SK-N-SH treated with all-trans-retinoic acid at 6 μM for 48 hours (cell line): ENCODE results near the gene PHACTR4.

Experiments used
- ATAC-seq: fragments of 200-7000 bp; cut with Tn5 transposase; 3 replicates; pipeline ENCODE4 v1.9.1; 2020; ENCODE audit warnings: mild to moderate bottlenecking, moderate library complexity
- ARNTL ChIP-seq: fragments of 450-650 bp; formaldehyde crosslinking; IDR thresholded peaks from 2 replicates; pipeline ENCODE4 v1.5.0; 2020; ENCODE audit warnings: low read depth, mild to moderate bottlenecking, moderate library complexity, borderline replicate concordance
- BACH2 ChIP-seq: fragments of 250-450 bp; sonication (Bioruptor Pico); IDR thresholded peaks from 2 replicates; pipeline ENCODE4 v1.9.0; 2021; ENCODE audit warnings: mild to moderate bottlenecking, borderline replicate concordance
- CREB5 ChIP-seq: fragments of 250-450 bp; sonication (Bioruptor Pico); IDR thresholded peaks from 2 replicates; pipeline ENCODE4 v1.5.1; 2020; ENCODE audit warnings: low read depth, mild to moderate bottlenecking, moderate library complexity
- CSDC2 ChIP-seq: fragments of 250-450 bp; sonication (Bioruptor Pico); IDR thresholded peaks from 2 replicates; pipeline ENCODE4 v1.5.0; 2020; ENCODE audit warnings: mild to moderate bottlenecking, moderate library complexity
- CSRNP3 ChIP-seq: fragments of 250-450 bp; sonication (Bioruptor Pico); IDR thresholded peaks from 2 replicates; pipeline ENCODE4 v1.5.1; 2021; ENCODE audit warnings: mild to moderate bottlenecking, moderate library complexity
- ESRRG ChIP-seq: fragments of 250-450 bp; sonication (Bioruptor Pico); IDR thresholded peaks from 2 replicates; pipeline ENCODE4 v1.6.1; 2021; ENCODE audit warnings: mild to moderate bottlenecking
- GLIS3 ChIP-seq: fragments of 250-450 bp; sonication (Bioruptor Pico); IDR thresholded peaks from 2 replicates; pipeline ENCODE4 v1.5.0; 2020; ENCODE audit warnings: mild to moderate bottlenecking, moderate library complexity
- ISL1 ChIP-seq: fragments of 250-450 bp; sonication (Bioruptor Pico); IDR thresholded peaks from 2 replicates; pipeline ENCODE4 v2.1.2; 2022; ENCODE audit warnings: mild to moderate bottlenecking, moderate library complexity
- OSR1 ChIP-seq: fragments of 250-450 bp; sonication (Bioruptor Pico); IDR thresholded peaks from 2 replicates; pipeline ENCODE4 v1.8.0; 2022; ENCODE audit warnings: moderate library complexity, mild to moderate bottlenecking, inconsistent platforms
- PATZ1 ChIP-seq: fragments of 250-450 bp; sonication (Bioruptor Pico); IDR thresholded peaks from 2 replicates; pipeline ENCODE4 v1.8.0; 2020; ENCODE audit warnings: mild to moderate bottlenecking, moderate library complexity, borderline replicate concordance
- POU6F1 ChIP-seq: fragments of 250-450 bp; sonication (Bioruptor Pico); IDR thresholded peaks from 2 replicates; pipeline ENCODE4 v1.8.0; 2021; ENCODE audit warnings: low read depth, mild to moderate bottlenecking, moderate library complexity, borderline replicate concordance
- PPARA ChIP-seq: fragments of 250-450 bp; sonication (Bioruptor Pico); IDR thresholded peaks from 2 replicates; pipeline ENCODE4 v1.5.0; 2020; ENCODE audit warnings: mild to moderate bottlenecking, borderline replicate concordance
- RARB ChIP-seq: fragments of 250-450 bp; sonication (Bioruptor Pico); IDR thresholded peaks from 2 replicates; pipeline ENCODE4 v1.8.0; 2021; ENCODE audit warnings: mild to moderate bottlenecking, moderate library complexity
- SNAI2 ChIP-seq: fragments of 250-450 bp; sonication (Bioruptor Pico); IDR thresholded peaks from 2 replicates; pipeline ENCODE4 v1.5.0; 2020; ENCODE audit warnings: mild to moderate bottlenecking, moderate library complexity
- TCF4 ChIP-seq: fragments of 250-450 bp; sonication (Bioruptor Pico); IDR thresholded peaks from 2 replicates; pipeline ENCODE4 v1.8.0; 2021; ENCODE audit warnings: mild to moderate bottlenecking, moderate library complexity, borderline replicate concordance
- TOX ChIP-seq: fragments of 250-450 bp; sonication (Bioruptor Pico); IDR thresholded peaks from 2 replicates; pipeline ENCODE4 v1.8.0; 2021; ENCODE audit warnings: mild to moderate bottlenecking, moderate library complexity, borderline replicate concordance
- TSHZ2 ChIP-seq: fragments of 250-450 bp; sonication (Bioruptor Pico); IDR thresholded peaks from 2 replicates; pipeline ENCODE4 v1.5.0; 2020; ENCODE audit warnings: mild to moderate bottlenecking, moderate library complexity
- ZC3H10 ChIP-seq: fragments of 250-450 bp; sonication (Bioruptor Pico); IDR thresholded peaks from 2 replicates; pipeline ENCODE4 v1.5.1; 2021; ENCODE audit warnings: mild to moderate bottlenecking, moderate library complexity
- ZFP3 ChIP-seq: fragments of 250-450 bp; sonication (Bioruptor Pico); IDR thresholded peaks from 2 replicates; pipeline ENCODE4 v1.5.0; 2020; ENCODE audit warnings: mild to moderate bottlenecking, moderate library complexity
- ZFP30 ChIP-seq: fragments of 450-650 bp; formaldehyde crosslinking; IDR thresholded peaks from 2 replicates; pipeline ENCODE4 v1.5.0; 2022; ENCODE audit warnings: mild to moderate bottlenecking, moderate library complexity
- ZNF565 ChIP-seq: fragments of 450-650 bp; formaldehyde crosslinking; conservative IDR thresholded peaks from 2 replicates; pipeline ENCODE4 v1.5.0; 2020; ENCODE audit warnings: low read depth, mild to moderate bottlenecking, moderate library complexity
- ZNF70 ChIP-seq: fragments of 450-650 bp; formaldehyde crosslinking; IDR thresholded peaks from 2 replicates; pipeline ENCODE4 v1.5.0; 2020; ENCODE audit warnings: mild to moderate bottlenecking, moderate library complexity
- ZNF8 ChIP-seq: fragments of 450-650 bp; formaldehyde crosslinking; IDR thresholded peaks from 2 replicates; pipeline ENCODE4 v1.5.0; 2020; ENCODE audit warnings: mild to moderate bottlenecking, moderate library complexity

PHACTR4 gene

GRCh38 chr1:28509705-28510272 lies 140.2 kb downstream of the PHACTR4 start:
- no peak for ATAC-seq
- TF ChIP-seq GLIS3 (CRISPR knock-in tag) = no peak
- 0 out of 2 replicates have a peak, but pooled peaks have one; percentile 3 for TF ChIP-seq ZFP30 (CRISPR knock-in tag)
- TF ChIP-seq ZFP3 (CRISPR knock-in tag) = no peak
- TF ChIP-seq OSR1 = no peak
- no peak for TF ChIP-seq ISL1
- 0 out of 2 replicates have a peak, but pooled peaks have one; percentile 12 for TF ChIP-seq PATZ1
- TF ChIP-seq RARB = 0 out of 2 replicates have a peak, but pooled peaks have one; percentile 7

GRCh38 chr1:28510273-28510969 lies 140.9 kb downstream of the PHACTR4 start:
- TF ChIP-seq ZC3H10 (CRISPR knock-in tag) (peak; percentile 47; the same call in 1 of the 2 replicates), ZFP30 (CRISPR knock-in tag) (0 out of 2 replicates have a peak, but pooled peaks have one; percentile 2), TOX (CRISPR knock-in tag) (peak; percentile 79), ARNTL (CRISPR knock-in tag) (no peak; the same call in 1 of the 2 replicates), ZNF70 (CRISPR knock-in tag) (no peak), RARB (no peak; the same call in 1 of the 2 replicates), TCF4 (peak; percentile 9; the same call in 1 of the 2 replicates), CSDC2 (CRISPR knock-in tag) (0 out of 2 replicates have a peak, but pooled peaks have one; percentile 8), ZNF8 (peak; percentile 31; the same call in 1 of the 2 replicates), OSR1 (no peak), ZNF565 (CRISPR knock-in tag) (no peak), SNAI2 (CRISPR knock-in tag) (0 out of 2 replicates have a peak, but pooled peaks have one; percentile 10), CREB5 (CRISPR knock-in tag) (peak; percentile 52; the same call in 1 of the 2 replicates), CSRNP3 (peak; percentile 60; the same call in 1 of the 2 replicates), PATZ1 (peak; percentile 1; the same call in 1 of the 2 replicates), PPARA (CRISPR knock-in tag) (no peak), ISL1 (no peak), GLIS3 (CRISPR knock-in tag) (peak; percentile 86; the same call in 1 of the 2 replicates), TSHZ2 (CRISPR knock-in tag) (no peak), POU6F1 (CRISPR knock-in tag) (0 out of 2 replicates have a peak, but pooled peaks have one; percentile 19), BACH2 (CRISPR knock-in tag) (no peak), ESRRG (CRISPR knock-in tag) (no peak; the same call in none of the 2 replicates), ZFP3 (CRISPR knock-in tag) (peak; percentile 29; the same call in 1 of the 2 replicates)
- no peak for ATAC-seq
